ENCODE measurements around the gene SDF2. TPM values are rescaled to one million over a fixed set of nuclear protein-coding genes. Genes with fewer than 3 reads are reported as not detected.

SDF2 gene
- total RNA-seq, 1 donor from 2014 or later: 73.0 TPM

GRCh38 chr17:28598799-28599310 lies 62.9 kb downstream of the SDF2 start, which contains the start of gene SPAG5:
SPAG5 (minus strand) TSS chr17:28599025; CDS start chr17:28598946, 79 bp downstream.
- H3K4me3 Mint-ChIP-seq (ENCODE audit: unreplicated experiment): peak within 1 kb of the TSS; percentile 93
- no peaks in the 10 kb centered on the region for H3K36me3 Mint-ChIP-seq (ENCODE audit: unreplicated experiment)
- H3K27ac Mint-ChIP-seq (ENCODE audit: unreplicated experiment): peak within 1 kb of the TSS; percentile 94
- peak; percentile 97 for DNase-seq (ENCODE audit: extremely low spot score, unreplicated experiment)
- no peaks in the 10 kb centered on the region for H3K9me3 Mint-ChIP-seq (ENCODE audit: unreplicated experiment)
- TF ChIP-seq, protein P1, sequence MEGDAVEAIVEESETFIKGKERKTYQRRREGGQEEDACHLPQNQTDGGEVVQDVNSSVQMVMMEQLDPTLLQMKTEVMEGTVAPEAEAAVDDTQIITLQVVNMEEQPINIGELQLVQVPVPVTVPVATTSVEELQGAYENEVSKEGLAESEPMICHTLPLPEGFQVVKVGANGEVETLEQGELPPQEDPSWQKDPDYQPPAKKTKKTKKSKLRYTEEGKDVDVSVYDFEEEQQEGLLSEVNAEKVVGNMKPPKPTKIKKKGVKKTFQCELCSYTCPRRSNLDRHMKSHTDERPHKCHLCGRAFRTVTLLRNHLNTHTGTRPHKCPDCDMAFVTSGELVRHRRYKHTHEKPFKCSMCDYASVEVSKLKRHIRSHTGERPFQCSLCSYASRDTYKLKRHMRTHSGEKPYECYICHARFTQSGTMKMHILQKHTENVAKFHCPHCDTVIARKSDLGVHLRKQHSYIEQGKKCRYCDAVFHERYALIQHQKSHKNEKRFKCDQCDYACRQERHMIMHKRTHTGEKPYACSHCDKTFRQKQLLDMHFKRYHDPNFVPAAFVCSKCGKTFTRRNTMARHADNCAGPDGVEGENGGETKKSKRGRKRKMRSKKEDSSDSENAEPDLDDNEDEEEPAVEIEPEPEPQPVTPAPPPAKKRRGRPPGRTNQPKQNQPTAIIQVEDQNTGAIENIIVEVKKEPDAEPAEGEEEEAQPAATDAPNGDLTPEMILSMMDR (IDR thresholded peaks at IDR 0.05): no peak
- H3K27me3 Mint-ChIP-seq (ENCODE audit: unreplicated experiment): no peaks in the 10 kb centered on the region
- H3K4me1 Mint-ChIP-seq (ENCODE audit: unreplicated experiment): peaks cover 20% of the 10 kb centered on the region

GRCh38 chr17:28598389-28598788 lies 63.3 kb downstream of the SDF2 start:
- DNase-seq (ENCODE audit: extremely low spot score, unreplicated experiment): no peak
- Mint-ChIP-seq H3K27me3 (ENCODE audit: unreplicated experiment) (no peaks in the 10 kb centered on the region), H3K36me3 (ENCODE audit: unreplicated experiment) (no peaks in the 10 kb centered on the region), H3K27ac (ENCODE audit: unreplicated experiment) (peak overlapping the region; percentile 93), H3K4me1 (ENCODE audit: unreplicated experiment) (peaks cover 20% of the 10 kb centered on the region), H3K4me3 (ENCODE audit: unreplicated experiment) (peak overlapping the region; percentile 93), H3K9me3 (ENCODE audit: unreplicated experiment) (no peaks in the 10 kb centered on the region)
- TF ChIP-seq, protein P1 (IDR thresholded peaks at IDR 0.05): no peak

Other genes starting within 250 kb of the SDF2 start
- gene SLC13A2, start 188.3 kb downstream of the SDF2 start, total RNA-seq: not detected in 2 replicates
- gene FOXN1, start 155.6 kb downstream of the SDF2 start, total RNA-seq: not detected in 2 replicates
- gene UNC119, start 109.3 kb downstream of the SDF2 start, total RNA-seq: 26.0 and 34.9 TPM in 2 replicates
- gene PIGS, start 90.4 kb downstream of the SDF2 start, total RNA-seq: 80.0 and 84.3 TPM in 2 replicates
- 2.7 and 3.2 TPM in 2 replicates for gene ALDOC, start 85.0 kb downstream of the SDF2 start, total RNA-seq
- gene SPAG5, start 62.9 kb downstream of the SDF2 start, total RNA-seq: 15.2 and 15.6 TPM in 2 replicates
- 7.9 and 10.3 TPM in 2 replicates for gene RSKR, start 47.7 kb downstream of the SDF2 start, total RNA-seq
- gene BLTP2, start 16.7 kb downstream of the SDF2 start, total RNA-seq: 159 and 173 TPM in 2 replicates
- gene SUPT6H, start 299 bp upstream of the SDF2 start, total RNA-seq: 91.2 and 92.0 TPM in 2 replicates
- gene PROCA1, start 50.0 kb upstream of the SDF2 start, total RNA-seq: 2.1 and 3.0 TPM in 2 replicates
- 153 TPM in 2 replicates for gene RAB34, start 56.0 kb upstream of the SDF2 start, total RNA-seq
- 1,390 and 1,395 TPM in 2 replicates for gene RPL23A, start 58.1 kb upstream of the SDF2 start, total RNA-seq
- 3.8 and 5.8 TPM in 2 replicates for gene TLCD1, start 64.3 kb upstream of the SDF2 start, total RNA-seq
- gene NEK8, start 66.9 kb upstream of the SDF2 start, total RNA-seq: 8.5 and 9.9 TPM in 2 replicates
- gene TRAF4, start 82.1 kb upstream of the SDF2 start, total RNA-seq: 76.1 and 95.5 TPM in 2 replicates
- gene FAM222B, start 180.9 kb upstream of the SDF2 start, total RNA-seq: 19.4 and 21.2 TPM in 2 replicates
- gene ERAL1, start 193.1 kb upstream of the SDF2 start, total RNA-seq: 38.3 and 38.5 TPM in 2 replicates
- 95.8 and 104 TPM in 2 replicates for gene FLOT2, start 235.8 kb upstream of the SDF2 start, total RNA-seq
- 10.7 and 12.4 TPM in 2 replicates for gene DHRS13, start 241.2 kb upstream of the SDF2 start, total RNA-seq